Activated B cell treated with CpG ODN at 0.5 μM for 24 hours (primary cell): ENCODE data around the gene HGFAC. TPM values are rescaled to one million over a fixed set of nuclear protein-coding genes. Genes with fewer than 3 reads are reported as not detected.

Experiments used
- ATAC-seq: fragments of 200-7000 bp; cut with Tn5 transposase; one replicate; pipeline ENCODE4 v1.10.0; 2021; ENCODE audit warnings: low read depth, mild to moderate bottlenecking, moderate library complexity
- CTCF ChIA-PET: fragments of 350-600 bp; sonication (Branson Sonifier 250); formaldehyde crosslinking; loops from one replicate; lab custom pipeline; 2021; ENCODE audit warnings: antibody characterized with exemption; lab: Charles Lee
- POLR2A ChIA-PET: fragments of 350-600 bp; sonication (Branson Sonifier 250); formaldehyde crosslinking; loops from one replicate; lab custom pipeline; 2021; ENCODE audit warnings: antibody characterized with exemption; lab: Charles Lee
- DNase-seq: peaks from one replicate; pipeline ENCODE4 v3.0.0; 2022
- H3K27ac Mint-ChIP-seq: one replicate; pipeline ENCODE4 v1.8.0; 2020; ENCODE audit warnings: mixed read lengths
- H3K27me3 Mint-ChIP-seq: one replicate; pipeline ENCODE4 v1.8.0; 2021; ENCODE audit warnings: mixed read lengths
- H3K36me3 Mint-ChIP-seq: one replicate; pipeline ENCODE4 v1.8.0; 2021; ENCODE audit warnings: low read depth, mixed read lengths
- H3K4me1 Mint-ChIP-seq: one replicate; pipeline ENCODE4 v1.8.0; 2021; ENCODE audit warnings: mixed read lengths
- H3K4me3 Mint-ChIP-seq: one replicate; pipeline ENCODE4 v1.8.0; 2020; ENCODE audit warnings: mild to moderate bottlenecking, mixed read lengths
- H3K9me3 Mint-ChIP-seq: one replicate; pipeline ENCODE4 v1.8.0; 2020; ENCODE audit warnings: mixed read lengths
- intact Hi-C: fragments of 100-400 bp; cut with micrococcal nuclease; formaldehyde crosslinking; loops from one replicate; pipeline ENCODE4 v1.15.1; 2024
- total RNA-seq: library from RNA; stranded (reverse); gene quantifications from 2 replicates; pipeline ENCODE4 v1.2.3, GENCODE V29; 2022
- TF ChIP-seq, protein P1 (sequence below): fragments of 200-600 bp; IDR thresholded peaks from one replicate; pipeline ENCODE4 v1.8.0; 2022; ENCODE audit warnings: antibody characterized with exemption, mild to moderate bottlenecking

The HGFAC gene
- total RNA-seq, 1 donor from 2014 or later = not detected

DNA sequence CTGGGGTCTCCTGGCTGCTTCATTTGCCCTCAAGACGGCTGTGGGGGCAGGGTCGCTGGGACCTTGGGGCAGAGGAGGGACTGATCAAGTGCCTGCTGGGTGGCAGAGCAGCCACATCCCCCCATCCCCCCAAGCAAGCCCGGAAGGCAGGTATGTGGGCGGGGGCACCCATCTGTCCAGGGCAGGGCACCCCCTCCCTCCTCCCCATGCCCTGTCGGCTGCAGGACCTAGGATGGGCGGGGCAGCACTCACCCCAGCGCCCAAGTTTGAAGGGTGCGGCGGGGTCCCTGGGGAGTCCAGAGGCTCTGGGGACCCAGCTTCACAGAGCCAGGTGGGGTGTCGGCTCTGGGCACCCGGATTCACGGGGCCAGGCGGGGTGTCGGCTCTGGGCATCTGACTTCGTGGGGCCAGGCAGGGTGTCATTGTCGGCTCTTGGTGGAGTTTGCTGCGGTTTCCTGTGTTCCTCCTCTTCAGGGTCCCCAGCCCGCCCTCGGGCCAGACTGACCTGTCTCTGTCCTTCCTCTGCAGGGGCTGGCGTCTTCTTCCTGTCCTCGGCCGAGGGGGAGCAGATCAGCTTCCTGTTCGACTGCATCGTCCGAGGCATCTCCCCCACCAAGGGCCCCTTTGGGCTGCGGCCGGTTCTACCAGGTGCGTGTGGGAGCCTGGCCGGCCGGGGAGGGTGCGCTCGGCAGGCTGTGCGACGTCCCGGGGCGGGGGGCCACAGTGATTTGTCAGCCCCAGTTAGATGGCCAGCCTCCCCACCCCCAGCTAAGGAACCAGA is 43.4 kb downstream of the HGFAC start:
- Mint-ChIP-seq H3K27ac (peak overlapping the region; percentile 79), H3K4me3 (peak overlapping the region; percentile 80), H3K4me1 (peaks cover 75% of the 10 kb centered on the region), H3K9me3 (no peaks in the 10 kb centered on the region), H3K27me3 (no peaks in the 10 kb centered on the region), H3K36me3 (no peaks in the 10 kb centered on the region)
- peak; percentile 69 for ATAC-seq
- intact Hi-C loops = loop anchor here (1.0 to 10.0 kb wide), 6 partner anchors 47 to 1900 kb away; partner anchors contain the start of gene LRPAP1
- CTCF ChIA-PET = no interaction called here
- TF ChIP-seq, protein P1, sequence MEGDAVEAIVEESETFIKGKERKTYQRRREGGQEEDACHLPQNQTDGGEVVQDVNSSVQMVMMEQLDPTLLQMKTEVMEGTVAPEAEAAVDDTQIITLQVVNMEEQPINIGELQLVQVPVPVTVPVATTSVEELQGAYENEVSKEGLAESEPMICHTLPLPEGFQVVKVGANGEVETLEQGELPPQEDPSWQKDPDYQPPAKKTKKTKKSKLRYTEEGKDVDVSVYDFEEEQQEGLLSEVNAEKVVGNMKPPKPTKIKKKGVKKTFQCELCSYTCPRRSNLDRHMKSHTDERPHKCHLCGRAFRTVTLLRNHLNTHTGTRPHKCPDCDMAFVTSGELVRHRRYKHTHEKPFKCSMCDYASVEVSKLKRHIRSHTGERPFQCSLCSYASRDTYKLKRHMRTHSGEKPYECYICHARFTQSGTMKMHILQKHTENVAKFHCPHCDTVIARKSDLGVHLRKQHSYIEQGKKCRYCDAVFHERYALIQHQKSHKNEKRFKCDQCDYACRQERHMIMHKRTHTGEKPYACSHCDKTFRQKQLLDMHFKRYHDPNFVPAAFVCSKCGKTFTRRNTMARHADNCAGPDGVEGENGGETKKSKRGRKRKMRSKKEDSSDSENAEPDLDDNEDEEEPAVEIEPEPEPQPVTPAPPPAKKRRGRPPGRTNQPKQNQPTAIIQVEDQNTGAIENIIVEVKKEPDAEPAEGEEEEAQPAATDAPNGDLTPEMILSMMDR = no peak
- POLR2A ChIA-PET = interaction anchor here (0.7 to 1.4 kb wide), 3 partner anchors 96 to 410 kb away, joined by 3 to 4 read pairs (median 3); no protein-coding TSS in a partner anchor
- peak; percentile 62 for DNase-seq

- ChIA-PET CTCF (no interaction called here), POLR2A (interaction anchor here (0.6 to 1.4 kb wide), 3 partner anchors 228 to 990 kb away, joined by 3 to 4 read pairs (median 3); no protein-coding TSS in a partner anchor)
- peak overlapping the region; percentile 30 for H3K27ac Mint-ChIP-seq
- DNase-seq (no peak), ATAC-seq (no peak)
- H3K4me3 Mint-ChIP-seq = peak overlapping the region; percentile 80
- TF ChIP-seq, protein P1 = no peak
- H3K36me3 Mint-ChIP-seq = peaks cover 3% of the 10 kb centered on the region
- no peaks in the 10 kb centered on the region for H3K27me3 Mint-ChIP-seq
- H3K9me3 Mint-ChIP-seq = no peaks in the 10 kb centered on the region
- peaks cover 68% of the 10 kb centered on the region for H3K4me1 Mint-ChIP-seq
- intact Hi-C loops = loop anchor here (1.0 to 10.0 kb wide), 6 partner anchors 46 to 1901 kb away; partner anchors contain the start of gene LRPAP1
Measured at GRCh38 chr4:3485886-3486540, 44.2 kb downstream of the HGFAC start.

- DNase-seq (no peak), ATAC-seq (no peak)
- no peaks in the 10 kb centered on the region for H3K9me3 Mint-ChIP-seq
- no peaks in the 10 kb centered on the region for H3K27me3 Mint-ChIP-seq
- H3K36me3 Mint-ChIP-seq = peaks cover 9% of the 10 kb centered on the region
- intact Hi-C loops = loop anchor here (10.0 kb wide), 2 partner anchors 442 to 1902 kb away; no protein-coding TSS in a partner anchor
- ChIA-PET CTCF (no interaction called here), POLR2A (interaction anchor here (0.6 to 0.8 kb wide), 2 partner anchors 229 to 991 kb away, joined by 3 read pairs; no protein-coding TSS in a partner anchor)
- TF ChIP-seq, protein P1 = no peak
- peak overlapping the region; percentile 62 for H3K4me3 Mint-ChIP-seq
- no peak overlapping the region for H3K27ac Mint-ChIP-seq
- H3K4me1 Mint-ChIP-seq = peaks cover 59% of the 10 kb centered on the region
Measured at GRCh38 chr4:3486541-3487540, 45.1 kb downstream of the HGFAC start.

DNA sequence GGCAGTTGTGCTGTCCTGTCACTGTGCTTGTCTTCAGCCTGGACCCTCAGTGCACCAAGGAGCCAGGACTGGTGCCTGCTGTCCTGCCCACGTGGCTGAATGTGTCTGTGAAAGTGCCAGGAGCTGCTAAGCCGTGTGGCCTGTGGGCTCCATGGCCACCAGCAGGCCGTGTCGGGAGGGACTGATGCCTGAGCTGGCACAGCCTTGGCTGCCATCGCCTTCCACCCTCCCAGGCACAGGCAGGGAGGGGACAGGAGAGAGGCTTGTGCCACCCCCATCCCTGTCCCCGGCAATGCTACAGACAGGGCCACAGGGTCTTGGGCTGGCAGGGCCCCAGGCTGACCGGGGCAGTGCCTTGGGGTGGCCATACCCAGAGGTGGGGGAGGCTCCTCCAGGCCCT is 46.1 kb downstream of the HGFAC start:
- no peak overlapping the region for H3K4me3 Mint-ChIP-seq
- H3K27ac Mint-ChIP-seq = no peak overlapping the region
- no peaks in the 10 kb centered on the region for H3K9me3 Mint-ChIP-seq
- no peaks in the 10 kb centered on the region for H3K27me3 Mint-ChIP-seq
- ChIA-PET CTCF (no interaction called here), POLR2A (no interaction called here)
- intact Hi-C loops = loop anchor here (10.0 kb wide), 2 partner anchors 443 to 1903 kb away; no protein-coding TSS in a partner anchor
- TF ChIP-seq, protein P1 = no peak
- no peak for ATAC-seq
- peaks cover 17% of the 10 kb centered on the region for H3K36me3 Mint-ChIP-seq
- DNase-seq = no peak
- H3K4me1 Mint-ChIP-seq = peaks cover 53% of the 10 kb centered on the region
